H1 (cell line): Measurements from ENCODE around the gene GLRX3. TPM values are rescaled to one million over a fixed set of nuclear protein-coding genes. Genes with fewer than 3 reads are reported as not detected.

Source experiments
- CTCF ChIA-PET: fragments of 300-600 bp; sonication (Branson Sonifier 250); formaldehyde crosslinking; loops from one replicate; lab custom pipeline; 2021; ENCODE audit not compliant: partially characterized antibody; lab: Charles Lee
- POLR2A ChIA-PET: fragments of 300-600 bp; sonication (Branson Sonifier 250); formaldehyde crosslinking; loops from one replicate; lab custom pipeline; 2021; ENCODE audit warnings: inconsistent platforms; ENCODE audit not compliant: partially characterized antibody; lab: Charles Lee
- DNase-seq, 2 experiments: peaks; one replicate each; pipeline versions ENCODE4 v3.0.0 to v3.0.0-alpha.2; 2010 to 2022; ENCODE audit warnings: low spot score in 2 of 2, low read depth in 1 of 2, mixed read lengths in 1 of 2
- FAIRE-seq: peaks from 2 replicates; lab custom pipeline; 2011; peaks lifted over from hg19 to GRCh38; lab: Jason Lieb, UNC
- H2AFZ ChIP-seq: 2 replicates; pipeline ENCODE4 v1.8.1; 2012; ENCODE audit warnings: low read length, inconsistent platforms
- H2AK5ac ChIP-seq: 2 replicates; pipeline ENCODE4 v1.6.1; 2013; ENCODE audit warnings: low read depth, low read length
- H2BK120ac ChIP-seq: replicated peaks from 2 replicates; pipeline ENCODE3; 2013; ENCODE audit warnings: low read depth, low read length, inconsistent platforms
- H2BK12ac ChIP-seq: 2 replicates; pipeline ENCODE4 v1.6.1; 2013; ENCODE audit warnings: low read depth, low read length
- H2BK15ac ChIP-seq: 2 replicates; pipeline ENCODE4 v1.6.1; 2013; ENCODE audit warnings: low read length
- H2BK20ac ChIP-seq: 2 replicates; pipeline ENCODE4 v1.6.1; 2013; ENCODE audit warnings: low read length
- H2BK5ac ChIP-seq: 2 replicates; pipeline ENCODE4 v1.6.1; 2013; ENCODE audit warnings: low read depth, low read length
- H3K14ac ChIP-seq: 2 replicates; pipeline ENCODE4 v1.6.1; 2013; ENCODE audit warnings: inconsistent platforms; ENCODE audit not compliant: insufficient read length
- H3K18ac ChIP-seq: 2 replicates; pipeline ENCODE4 v1.6.1; 2013; ENCODE audit warnings: low read length; ENCODE audit errors: extremely low read depth
- H3K23ac ChIP-seq: 2 replicates; pipeline ENCODE4 v1.6.1; 2013; ENCODE audit warnings: inconsistent platforms; ENCODE audit not compliant: insufficient read length
- H3K23me2 ChIP-seq: 2 replicates; pipeline ENCODE4 v1.6.1; 2013; ENCODE audit warnings: low read depth, low read length
- H3K27ac ChIP-seq: 2 replicates; pipeline ENCODE4 v1.6.1; 2011; ENCODE audit warnings: low read depth, low read length, inconsistent platforms
- H3K27me3 ChIP-seq, 4 experiments: replicated peaks in 1 of 4; 1 replicate in 1 of 4; 2 replicates in 3 of 4; pipeline versions ENCODE4 v1.6.1 to v1.8.1; 2011 to 2013; ENCODE audit warnings: low read length in 3 of 4, mild to moderate bottlenecking in 3 of 4, inconsistent platforms in 2 of 4, mixed read lengths in 2 of 4, moderate library complexity in 1 of 4; ENCODE audit not compliant: control insufficient read depth in 3 of 4, insufficient read depth in 3 of 4; ENCODE audit errors: extremely low read depth in 1 of 4
- H3K36me3 ChIP-seq, 4 experiments: 2 replicates each; pipeline versions ENCODE4 v1.6.1 to v1.8.1; 2011 to 2013; ENCODE audit warnings: mild to moderate bottlenecking in 4 of 4, low read length in 3 of 4, moderate library complexity in 2 of 4, control low read depth in 1 of 4, inconsistent platforms in 1 of 4; ENCODE audit not compliant: insufficient read depth in 4 of 4, control insufficient read depth in 2 of 4
- H3K4ac ChIP-seq: replicated peaks from 2 replicates; pipeline ENCODE3; 2013; ENCODE audit warnings: low read length, low read depth, mixed read lengths, inconsistent platforms; ENCODE audit not compliant: insufficient read length
- H3K4me1 ChIP-seq, 4 experiments: replicated peaks in 1 of 4; 1 replicate in 1 of 4; 2 replicates in 3 of 4; pipeline versions ENCODE4 v1.6.1 to v1.8.1; 2011 to 2013; ENCODE audit warnings: low read length in 3 of 4, inconsistent platforms in 2 of 4, mixed read lengths in 1 of 4; ENCODE audit not compliant: insufficient read depth in 4 of 4, control insufficient read depth in 3 of 4
- H3K4me2 ChIP-seq, 2 experiments: 2 replicates each; pipeline versions ENCODE4 v1.6.1 to v1.8.1; 2011 to 2013; ENCODE audit warnings: low read depth in 2 of 2, low read length in 2 of 2, control low read depth in 1 of 2, inconsistent platforms in 1 of 2, mild to moderate bottlenecking in 1 of 2; ENCODE audit not compliant: insufficient read depth in 1 of 2
- H3K4me3 ChIP-seq, 4 experiments: fragments of 200-600, 300-600 bp in 1 of 4; sonication (generic), shearing (Covaris generic), sonication (Bioruptor Twin) in 1 of 4; 2 replicates each; pipeline versions ENCODE4 v1.5.1 to v1.8.1; 2011 to 2016; ENCODE audit warnings: low read length in 4 of 4, low read depth in 3 of 4, control low read depth in 2 of 4, inconsistent platforms in 2 of 4, mild to moderate bottlenecking in 2 of 4, mixed read lengths in 1 of 4, moderate library complexity in 1 of 4; ENCODE audit not compliant: insufficient read depth in 2 of 4; ENCODE audit errors: extremely low read depth in 1 of 4
- H3K56ac ChIP-seq: replicated peaks from 2 replicates; pipeline ENCODE3; 2013; ENCODE audit warnings: low read depth, mild to moderate bottlenecking, mixed read lengths, low read length, inconsistent platforms; ENCODE audit not compliant: insufficient read length
- H3K79me1 ChIP-seq: 2 replicates; pipeline ENCODE4 v1.6.1; 2013; ENCODE audit warnings: low read depth, low read length, control low read depth
- H3K79me2 ChIP-seq, 2 experiments: 2 replicates each; pipeline versions ENCODE4 v1.6.1 to v1.8.1; 2012 to 2013; ENCODE audit warnings: low read length in 2 of 2, mild to moderate bottlenecking in 2 of 2, inconsistent platforms in 1 of 2; ENCODE audit not compliant: insufficient read depth in 2 of 2, control insufficient read depth in 1 of 2
- H3K9ac ChIP-seq, 4 experiments: replicated peaks in 1 of 4; 1 replicate in 1 of 4; 2 replicates in 3 of 4; pipeline versions ENCODE4 v1.6.1 to v1.8.1; 2011 to 2013; ENCODE audit warnings: low read depth in 3 of 4, low read length in 3 of 4, control low read depth in 2 of 4, mild to moderate bottlenecking in 2 of 4, moderate library complexity in 2 of 4, inconsistent platforms in 1 of 4; ENCODE audit errors: extremely low read depth in 1 of 4
- H3K9me3 ChIP-seq, 2 experiments: 2 replicates each; pipeline versions ENCODE4 v1.6.1 to v1.8.1; 2012 to 2013; ENCODE audit warnings: mild to moderate bottlenecking in 2 of 2, moderate library complexity in 2 of 2, control low read depth in 1 of 2, inconsistent platforms in 1 of 2, low read depth in 1 of 2, low read length in 1 of 2, mixed read lengths in 1 of 2; ENCODE audit not compliant: insufficient read depth in 2 of 2
- H4K20me1 ChIP-seq, 2 experiments: replicated peaks in 1 of 2; 2 replicates each; pipeline versions ENCODE3 to v1.8.1; 2011 to 2013; ENCODE audit warnings: inconsistent platforms in 2 of 2, low read length in 2 of 2, mild to moderate bottlenecking in 1 of 2; ENCODE audit not compliant: insufficient read depth in 2 of 2, control insufficient read depth in 1 of 2
- H4K5ac ChIP-seq: 2 replicates; pipeline ENCODE4 v1.6.1; 2013; ENCODE audit warnings: low read length, low read depth, mixed read lengths, inconsistent platforms; ENCODE audit not compliant: insufficient read length
- H4K8ac ChIP-seq: 2 replicates; pipeline ENCODE4 v1.8.0; 2013; ENCODE audit warnings: mild to moderate bottlenecking, moderate library complexity, low read length, inconsistent platforms; ENCODE audit not compliant: insufficient read depth; ENCODE audit errors: extremely low read depth
- H4K91ac ChIP-seq: replicated peaks from 2 replicates; pipeline ENCODE3; 2013; ENCODE audit warnings: low read length, mixed read lengths, inconsistent platforms; ENCODE audit not compliant: insufficient read length
- ASH2L ChIP-seq: fragments of 200-600, 300-600 bp; sonication (generic); IDR thresholded peaks from one replicate; pipeline ENCODE4 v1.7.1; 2017; ENCODE audit warnings: low read length
- BCL11A ChIP-seq, 2 experiments: IDR thresholded peaks; one replicate each; pipeline ENCODE4 v1.6.1; 2011; ENCODE audit warnings: low read depth in 2 of 2, low read length in 2 of 2, mild to moderate bottlenecking in 2 of 2
- BRCA1 ChIP-seq: IDR thresholded peaks from 2 replicates; pipeline ENCODE4 v1.6.1; 2012; ENCODE audit warnings: low read depth, low read length, improper control_type of control experiment
- EP300 ChIP-seq, 2 experiments: IDR thresholded peaks; 1 replicate in 1 of 2; 2 replicates in 1 of 2; pipeline ENCODE4 v1.6.1; 2011 to 2012; ENCODE audit warnings: low read depth in 2 of 2, low read length in 2 of 2, mild to moderate bottlenecking in 2 of 2, borderline replicate concordance in 1 of 2, inconsistent platforms in 1 of 2, moderate library complexity in 1 of 2
- HDAC6 ChIP-seq: IDR thresholded peaks from one replicate; pipeline ENCODE4 v1.7.1; 2012; ENCODE audit warnings: low read depth, mild to moderate bottlenecking, inconsistent platforms, low read length, moderate library complexity
- JUN ChIP-seq: IDR thresholded peaks from 2 replicates; pipeline ENCODE4 v1.6.1; 2011; ENCODE audit warnings: low read depth, mild to moderate bottlenecking, improper control_type of control experiment, low read length
- KDM1A ChIP-seq: fragments of 200-600, 300-600 bp; sonication (generic); IDR thresholded peaks from 2 replicates; pipeline ENCODE4 v1.7.1; 2016; ENCODE audit warnings: mild to moderate bottlenecking, low read length, borderline replicate concordance
- MAFK ChIP-seq: IDR thresholded peaks from 2 replicates; pipeline ENCODE4 v1.6.1; 2012; ENCODE audit warnings: low read depth, mild to moderate bottlenecking, improper control_type of control experiment, low read length
- NRF1 ChIP-seq: IDR thresholded peaks from 2 replicates; pipeline ENCODE4 v1.6.1; 2011; ENCODE audit warnings: mild to moderate bottlenecking, low read depth, low read length, improper control_type of control experiment
- POU5F1 ChIP-seq: IDR thresholded peaks from 2 replicates; pipeline ENCODE4 v1.6.1; 2011; ENCODE audit warnings: low read depth, mild to moderate bottlenecking, low read length, moderate library complexity
- TCF12 ChIP-seq: IDR thresholded peaks from 2 replicates; pipeline ENCODE4 v1.6.1; 2011; ENCODE audit warnings: low read depth, mild to moderate bottlenecking, low read length
- WGBS, 2 experiments: shearing (Covaris generic) in 1 of 2; methylation state at CpG; one replicate each; pipeline versions ENCODE4 v1.1.6 to v1.1.7; 2013 to 2015; ENCODE audit warnings: low lambda C conversion rate in 2 of 2, mixed read lengths in 2 of 2, inconsistent platforms in 1 of 2, low coverage in 1 of 2, missing lambda C conversion rate in 1 of 2; ENCODE audit not compliant: insufficient replicate concordance in 2 of 2, insufficient coverage in 1 of 2, insufficient read length in 1 of 2; ENCODE audit errors: extremely low coverage in 1 of 2, missing lambda C conversion rate in 1 of 2; 5-methylcytosine and 5-hydroxymethylcytosine counted together
- polyA plus RNA-seq, 7 experiments: library from polyadenylated mRNA; depleted of rRNA in 3 of 7; stranded (reverse) in 5 of 7; unstranded in 2 of 7; fragments of >200 nt in 5 of 7; fragments of 200-250 nt in 2 of 7; gene quantifications; 1 replicate in 5 of 7; 2 replicates in 1 of 7; 4 replicates in 1 of 7; pipeline versions ENCODE4 v1.2.1 to v1.2.3, GENCODE V29; 2011 to 2013; ENCODE audit warnings: missing spikeins in 2 of 7, mixed read lengths in 2 of 7
- total RNA-seq: library from RNA; stranded (reverse); fragmentation: NEBNext Ultra II Directional; extraction: Animal tissue kit (Norgen Biotek cat#: 25700); gene quantifications from 2 replicates; pipeline ENCODE4 v1.2.1, GENCODE V29; 2021

The GLRX3 gene
- total and polyA plus RNA-seq, 2 of the 8 experiments (the other 6 are each of a cell fraction or from before 2014, with no cell fraction given), result 59.9 to 157 TPM

DNA sequence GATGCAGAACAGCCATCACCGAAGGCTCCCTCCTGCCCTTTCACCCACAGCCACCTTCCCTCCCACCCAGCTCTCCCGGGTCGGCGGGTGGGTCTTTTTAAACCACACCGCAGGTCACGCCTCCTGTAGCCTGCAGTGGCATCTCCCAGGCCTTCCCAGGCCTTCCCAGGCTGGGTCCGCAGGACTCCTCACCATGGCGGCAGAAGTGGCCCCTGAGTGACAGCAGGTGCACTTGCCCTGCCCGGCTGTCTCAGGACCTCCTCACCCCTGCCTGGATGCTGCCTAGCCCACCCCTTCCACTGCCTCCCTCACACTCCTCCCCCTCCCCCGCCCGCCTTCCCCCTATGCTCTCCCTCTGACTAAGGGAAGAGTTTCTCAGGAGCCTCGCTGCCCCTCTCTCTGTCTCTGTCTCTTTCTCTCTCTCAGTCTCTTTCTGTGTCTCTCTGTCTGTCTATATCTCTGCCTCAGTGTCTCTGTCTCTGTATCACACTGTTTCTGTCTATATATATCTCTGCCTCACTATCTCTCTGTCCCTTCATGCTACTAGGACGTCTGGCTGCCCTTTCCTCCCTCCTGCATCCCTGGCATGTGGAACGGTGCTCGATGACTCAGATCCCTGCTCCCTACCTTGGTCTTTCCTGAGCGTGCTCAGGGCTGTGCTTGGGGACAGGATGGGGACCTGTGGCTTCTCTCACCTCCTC is 57.5 kb downstream of the GLRX3 start:
- no peak overlapping the region for H2BK5ac ChIP-seq
- FAIRE-seq (no peak), DNase-seq (no peak)
- no peak overlapping the region; the same call in 1 of the 2 replicates for H2BK12ac ChIP-seq
- H3K4me1 ChIP-seq, result peaks cover 0 to 4% (median 3%) of the 10 kb centered on the region in 4 experiments; a peak in 2 of 7 replicates
- H2AFZ ChIP-seq, result no peak overlapping the region
- no peak overlapping the region for H3K4ac ChIP-seq
- H3K56ac ChIP-seq, result no peak overlapping the region
- no peak overlapping the region for H4K5ac ChIP-seq
- H2BK15ac ChIP-seq, result peak overlapping the region; percentile 95; the same call in 1 of the 2 replicates
- H3K23ac ChIP-seq, result no peak overlapping the region
- H3K27me3 ChIP-seq, result no peaks in the 10 kb centered on the region
- no peak overlapping the region for H3K4me3 ChIP-seq
- peaks cover 0 to 7% of the 10 kb centered on the region in 2 experiments; a peak in 1 of 4 replicates for H3K9me3 ChIP-seq
- no peak overlapping the region for H3K4me2 ChIP-seq
- ChIA-PET CTCF (no interaction called here), POLR2A (no interaction called here)
- peaks cover 0 to 4% of the 10 kb centered on the region in 2 experiments for H4K20me1 ChIP-seq
- no peak overlapping the region for H2BK120ac ChIP-seq
- H4K91ac ChIP-seq, result no peak overlapping the region
- no peak overlapping the region for H3K27ac ChIP-seq
- H3K23me2 ChIP-seq, result peaks cover 5% of the 10 kb centered on the region; the same call in 1 of the 2 replicates
- H3K18ac ChIP-seq, result no peak overlapping the region
- H2BK20ac ChIP-seq, result no peak overlapping the region
- H3K36me3 ChIP-seq, result no peaks in the 10 kb centered on the region; a peak in 1 of 8 replicates
- H3K79me2 ChIP-seq, result no peaks in the 10 kb centered on the region
- 86% methylated on average over 11 of the region's 16 CpGs; no CpG with 5 or more reads in 1 of the 2 experiments for WGBS, 2 experiments
- no peak overlapping the region; the same call in 1 of the 2 replicates for H4K8ac ChIP-seq
- no peak overlapping the region for H3K14ac ChIP-seq
- no peaks in the 10 kb centered on the region for H3K79me1 ChIP-seq
- 0 out of 2 replicates have a peak overlapping the region, but pooled peaks have one; percentile 75 for H2AK5ac ChIP-seq
- no peak overlapping the region for H3K9ac ChIP-seq
- no peak for TF ChIP-seq POU5F1
- no peak for TF ChIP-seq JUN
- TF ChIP-seq MAFK, result no peak
- TF ChIP-seq TCF12, result no peak
- no peak for TF ChIP-seq BCL11A (IDR thresholded peaks at IDR 0.05; ENCODE audit: low read depth in 2 of 2, low read length in 2 of 2)
- TF ChIP-seq HDAC6, result no peak
- no peak for TF ChIP-seq BRCA1
- TF ChIP-seq EP300 (IDR thresholded peaks at IDR 0.05; ENCODE audit: borderline replicate concordance in 1 of 2, low read depth in 2 of 2, low read length in 2 of 2), result no peak
- TF ChIP-seq NRF1, result no peak
- TF ChIP-seq ASH2L, result no peak
- no peak for TF ChIP-seq KDM1A
